ENCODE results near the gene KCTD10. TPM values are rescaled to one million over a fixed set of nuclear protein-coding genes. Genes with fewer than 3 reads are reported as not detected.
"Not testable (repeated sequence)": the region's sequence is repeated elsewhere in the genome, so short reads cannot be mapped to it uniquely, and the experiment has no call there.

KCTD10 gene
- total RNA-seq, 4 donors from 2014 or later: 38.2 to 88.4 (median 63.6) TPM

GRCh38 chr12:109440851-109441490 lies 36.1 kb downstream of the KCTD10 start:
- H3K27ac ChIP-seq: no peak overlapping the region
- H3K36me3 ChIP-seq: no peaks in the 10 kb centered on the region
- no peaks in the 10 kb centered on the region for H3K4me1 ChIP-seq
- no peak overlapping the region for H3K4me3 ChIP-seq
- TF ChIP-seq POLR2A (IDR thresholded peaks at IDR 0.05): no peak
- TF ChIP-seq CTCF (IDR thresholded peaks at IDR 0.05): no peak
- H3K9me3 ChIP-seq: no peaks in the 10 kb centered on the region
- intact Hi-C loops (cut with DNase I; ENCODE audit: low total_unique reads): no loop called here
- DNase-seq: no peak
- no peaks in the 10 kb centered on the region for H3K27me3 ChIP-seq

- intact Hi-C loops (cut with DNase I; ENCODE audit: low total_unique reads); H3K27ac ChIP-seq; H3K4me1 ChIP-seq; H3K27me3 ChIP-seq; H3K36me3 ChIP-seq; H3K9me3 ChIP-seq; DNase-seq; H3K4me3 ChIP-seq: not testable (repeated sequence)
Measured at GRCh38 chr12:109439951-109440350, 37.1 kb downstream of the KCTD10 start.

GRCh38 chr12:109439181-109439580 lies 37.9 kb downstream of the KCTD10 start:
- TF ChIP-seq POLR2A (IDR thresholded peaks at IDR 0.05): no peak
- TF ChIP-seq CTCF (IDR thresholded peaks at IDR 0.05): no peak
- H3K9me3 ChIP-seq: no peaks in the 10 kb centered on the region
- no peaks in the 10 kb centered on the region for H3K4me1 ChIP-seq
- no peaks in the 10 kb centered on the region for H3K36me3 ChIP-seq
- H3K27ac ChIP-seq: no peak overlapping the region
- intact Hi-C loops (cut with DNase I; ENCODE audit: low total_unique reads): no loop called here
- no peak for DNase-seq
- H3K4me3 ChIP-seq: no peak overlapping the region
- H3K27me3 ChIP-seq: no peaks in the 10 kb centered on the region

GRCh38 chr12:109436188-109436560 lies 40.9 kb downstream of the KCTD10 start:
- H3K36me3 ChIP-seq: no peaks in the 10 kb centered on the region
- H3K9me3 ChIP-seq: no peaks in the 10 kb centered on the region
- no peak overlapping the region for H3K4me3 ChIP-seq
- no peak overlapping the region for H3K27ac ChIP-seq
- no peaks in the 10 kb centered on the region for H3K27me3 ChIP-seq
- intact Hi-C loops (cut with DNase I; ENCODE audit: low total_unique reads): no loop called here
- DNase-seq: no peak
- TF ChIP-seq POLR2A (IDR thresholded peaks at IDR 0.05) (no peak), CTCF (IDR thresholded peaks at IDR 0.05) (no peak)
- H3K4me1 ChIP-seq: no peaks in the 10 kb centered on the region

- no peaks in the 10 kb centered on the region for H3K27me3 ChIP-seq
- intact Hi-C loops (cut with DNase I; ENCODE audit: low total_unique reads): no loop called here
- no peaks in the 10 kb centered on the region for H3K36me3 ChIP-seq
- no peak overlapping the region for H3K4me3 ChIP-seq
- DNase-seq: no peak
- H3K27ac ChIP-seq: no peak overlapping the region
- H3K4me1 ChIP-seq: no peaks in the 10 kb centered on the region
- H3K9me3 ChIP-seq: no peaks in the 10 kb centered on the region
- no peak for TF ChIP-seq CTCF (IDR thresholded peaks at IDR 0.05)
- no peak for TF ChIP-seq POLR2A (IDR thresholded peaks at IDR 0.05)
Measured at GRCh38 chr12:109435428-109436187, 41.5 kb downstream of the KCTD10 start.

Data from uterus (tissue), 4 donors.